HFFc6 (cell line): Measurements from ENCODE around the gene MED29. TPM values are rescaled to one million over a fixed set of nuclear protein-coding genes. Genes with fewer than 3 reads are reported as not detected.

Experiments
- DNase-seq: peaks from one replicate; pipeline ENCODE4 v3.0.0-alpha.2; 2018
- H3K27ac Mint-ChIP-seq: 2 replicates; pipeline ENCODE4 v1.8.0; 2020; ENCODE audit warnings: mild to moderate bottlenecking, mixed read lengths
- H3K27me3 Mint-ChIP-seq: 2 replicates; pipeline ENCODE4 v1.8.0; 2021; ENCODE audit warnings: mild to moderate bottlenecking, moderate library complexity, mixed read lengths; ENCODE audit not compliant: insufficient read depth
- H3K36me3 Mint-ChIP-seq: 2 replicates; pipeline ENCODE4 v1.8.0; 2021; ENCODE audit warnings: low read depth, mixed read lengths
- H3K4me1 Mint-ChIP-seq: 2 replicates; pipeline ENCODE4 v1.8.0; 2020; ENCODE audit warnings: low read depth, mixed read lengths
- H3K4me3 Mint-ChIP-seq: 2 replicates; pipeline ENCODE4 v1.8.0; 2020; ENCODE audit warnings: mild to moderate bottlenecking, moderate library complexity, mixed read lengths
- H3K9me3 Mint-ChIP-seq: 2 replicates; pipeline ENCODE4 v1.8.0; 2020; ENCODE audit warnings: mild to moderate bottlenecking, mixed read lengths
- total RNA-seq, 6 experiments: library from RNA; stranded (reverse); fragmentation: NEBNext Ultra II Directional; extraction: Animal tissue kit (Norgen Biotek cat#: 25700); gene quantifications; 2 replicates in 1 of 6; 3 replicates in 5 of 6; pipeline ENCODE4 v1.2.3, GENCODE V29; 2021
- TF ChIP-seq, protein P1 (sequence below): fragments of 200-600 bp; sonication (generic); IDR thresholded peaks from 2 replicates; pipeline ENCODE4 v1.5.0; 2021; ENCODE audit warnings: antibody characterized with exemption, mild to moderate bottlenecking

Gene MED29
- total RNA-seq, 6 experiments from 2014 or later, result 38.2 to 48.5 (median 45.2) TPM

DNA sequence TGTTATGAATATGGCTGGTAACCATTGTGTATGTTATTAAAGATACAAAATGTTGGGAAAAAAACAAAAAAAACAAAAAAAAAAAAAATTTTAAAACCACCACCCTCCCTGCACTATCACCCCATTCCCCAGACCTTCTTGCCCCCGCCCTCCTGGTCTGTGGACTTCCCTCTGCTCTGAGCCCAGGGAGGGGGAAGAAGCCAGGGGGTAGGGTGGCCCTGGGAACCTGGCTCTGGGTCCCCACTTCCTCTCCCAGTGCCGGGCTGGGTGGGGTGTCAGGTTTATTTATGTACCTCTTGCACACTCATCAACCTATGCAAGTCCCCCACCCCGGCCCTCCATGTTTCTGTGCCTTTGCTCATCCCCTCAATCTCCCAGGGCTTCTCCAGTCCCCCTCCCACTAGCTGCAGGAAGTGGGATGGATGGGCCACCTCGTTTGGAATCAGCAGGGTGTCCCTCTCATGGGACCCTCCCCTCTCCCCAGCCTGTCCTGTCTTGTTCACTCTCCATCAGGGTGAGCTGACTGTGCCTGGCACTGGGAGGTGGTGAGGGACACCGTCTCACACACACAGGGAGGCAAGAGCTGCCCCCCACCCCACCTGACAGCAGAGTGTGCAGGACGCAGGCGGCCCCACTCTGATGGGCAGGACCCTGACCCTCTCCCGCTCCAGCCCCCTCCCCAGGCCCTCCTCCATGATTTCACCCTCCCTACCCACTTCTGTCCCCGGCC is 6.2 kb upstream of the MED29 start:
- Mint-ChIP-seq H3K4me1 (peaks cover 33% of the 10 kb centered on the region), H3K36me3 (peaks cover 41% of the 10 kb centered on the region), H3K27me3 (peaks cover 2% of the 10 kb centered on the region), H3K27ac (no peak overlapping the region), H3K9me3 (no peaks in the 10 kb centered on the region), H3K4me3 (no peak overlapping the region)
- TF ChIP-seq, protein P1, sequence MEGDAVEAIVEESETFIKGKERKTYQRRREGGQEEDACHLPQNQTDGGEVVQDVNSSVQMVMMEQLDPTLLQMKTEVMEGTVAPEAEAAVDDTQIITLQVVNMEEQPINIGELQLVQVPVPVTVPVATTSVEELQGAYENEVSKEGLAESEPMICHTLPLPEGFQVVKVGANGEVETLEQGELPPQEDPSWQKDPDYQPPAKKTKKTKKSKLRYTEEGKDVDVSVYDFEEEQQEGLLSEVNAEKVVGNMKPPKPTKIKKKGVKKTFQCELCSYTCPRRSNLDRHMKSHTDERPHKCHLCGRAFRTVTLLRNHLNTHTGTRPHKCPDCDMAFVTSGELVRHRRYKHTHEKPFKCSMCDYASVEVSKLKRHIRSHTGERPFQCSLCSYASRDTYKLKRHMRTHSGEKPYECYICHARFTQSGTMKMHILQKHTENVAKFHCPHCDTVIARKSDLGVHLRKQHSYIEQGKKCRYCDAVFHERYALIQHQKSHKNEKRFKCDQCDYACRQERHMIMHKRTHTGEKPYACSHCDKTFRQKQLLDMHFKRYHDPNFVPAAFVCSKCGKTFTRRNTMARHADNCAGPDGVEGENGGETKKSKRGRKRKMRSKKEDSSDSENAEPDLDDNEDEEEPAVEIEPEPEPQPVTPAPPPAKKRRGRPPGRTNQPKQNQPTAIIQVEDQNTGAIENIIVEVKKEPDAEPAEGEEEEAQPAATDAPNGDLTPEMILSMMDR, result no peak
- no peak for DNase-seq

GRCh38 chr19:39385629-39386411 is 5.4 kb upstream of the MED29 start:
- Mint-ChIP-seq H3K4me3 (no peak overlapping the region), H3K27me3 (peaks cover 2% of the 10 kb centered on the region), H3K27ac (peak overlapping the region; percentile 60), H3K4me1 (peaks cover 37% of the 10 kb centered on the region), H3K9me3 (no peaks in the 10 kb centered on the region; the same call in 1 of the 2 replicates), H3K36me3 (peaks cover 41% of the 10 kb centered on the region)
- TF ChIP-seq, protein P1, result no peak
- no peak for DNase-seq

GRCh38 chr19:39386557-39386956 is 4.6 kb upstream of the MED29 start:
- Mint-ChIP-seq H3K27ac (peak overlapping the region; percentile 60), H3K9me3 (no peaks in the 10 kb centered on the region; the same call in 1 of the 2 replicates), H3K4me1 (peaks cover 34% of the 10 kb centered on the region), H3K4me3 (no peak overlapping the region), H3K27me3 (peaks cover 7% of the 10 kb centered on the region), H3K36me3 (peaks cover 40% of the 10 kb centered on the region)
- TF ChIP-seq, protein P1, result no peak
- DNase-seq, result no peak

DNA sequence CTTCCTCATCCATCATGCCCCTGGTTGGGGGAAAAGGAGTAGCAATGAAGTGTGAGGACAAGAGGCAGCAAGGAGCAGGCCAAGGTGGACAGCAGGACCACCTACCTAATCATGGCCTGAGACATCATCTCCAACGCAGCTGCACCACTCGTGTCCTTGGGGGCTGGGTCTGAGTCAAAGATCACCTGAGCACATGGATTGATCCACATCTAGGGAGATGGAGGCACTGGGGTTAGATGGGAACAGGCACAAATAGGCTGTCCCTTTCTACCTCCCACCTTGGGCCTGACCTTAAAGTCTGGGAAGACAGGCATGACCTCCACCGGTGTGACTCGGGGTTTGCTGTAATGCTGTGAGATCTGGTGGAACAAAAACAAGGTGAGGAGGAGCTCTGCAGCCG is 2.5 kb upstream of the MED29 start:
- Mint-ChIP-seq H3K4me1 (peaks cover 42% of the 10 kb centered on the region), H3K27ac (peak overlapping the region; percentile 1; the same call in 1 of the 2 replicates), H3K9me3 (no peaks in the 10 kb centered on the region; the same call in 1 of the 2 replicates), H3K4me3 (no peak overlapping the region), H3K27me3 (peaks cover 8% of the 10 kb centered on the region), H3K36me3 (peaks cover 41% of the 10 kb centered on the region)
- DNase-seq, result no peak
- TF ChIP-seq, protein P1, result no peak

DNA sequence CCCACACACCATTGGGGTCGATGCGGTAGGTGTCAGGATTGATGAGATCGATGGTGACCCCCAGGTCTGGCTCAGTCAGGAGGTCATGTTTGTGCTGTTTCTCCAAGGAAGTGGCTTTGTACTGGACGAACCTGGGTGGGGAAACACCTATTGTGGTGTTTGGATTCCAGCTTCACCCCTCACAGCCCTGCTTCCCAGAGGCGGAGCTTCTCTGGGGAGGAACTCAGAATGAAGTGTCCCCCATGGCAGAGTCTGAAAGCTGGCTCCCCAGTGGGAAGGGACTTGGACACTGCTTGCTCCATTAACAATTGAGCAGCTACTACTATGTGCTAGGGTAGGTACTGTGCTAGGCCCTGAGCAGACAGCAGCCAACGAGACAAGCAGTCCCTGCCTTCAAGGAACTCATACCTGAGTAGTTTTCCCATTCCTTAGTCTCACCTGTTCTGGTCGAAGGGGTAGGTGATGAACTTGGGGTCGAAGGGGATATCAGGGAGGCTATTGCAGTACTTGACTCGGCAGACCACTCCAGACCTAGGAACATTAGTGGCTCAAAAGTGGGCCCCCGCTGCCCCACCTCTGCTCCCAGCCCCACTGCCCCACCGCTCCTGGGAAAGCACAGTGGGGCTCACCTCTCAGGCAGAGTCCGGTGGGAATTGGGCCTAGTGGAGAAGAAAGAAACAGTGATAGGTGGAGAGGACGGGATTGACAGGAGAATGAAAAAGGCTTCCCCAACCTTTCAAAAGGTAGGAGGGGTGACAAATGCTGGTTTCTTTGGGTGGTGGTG is 1.4 kb upstream of the MED29 start:
- H3K9me3 Mint-ChIP-seq, result no peaks in the 10 kb centered on the region; the same call in 1 of the 2 replicates
- H3K36me3 Mint-ChIP-seq, result peaks cover 43% of the 10 kb centered on the region
- DNase-seq, result no peak

More for the DNA sequence above, 1.4 kb upstream of the MED29 start:
- Mint-ChIP-seq H3K4me3 (peak overlapping the region; percentile 98), H3K4me1 (peaks cover 44% of the 10 kb centered on the region), H3K27ac (peak overlapping the region; percentile 99), H3K27me3 (peaks cover 8% of the 10 kb centered on the region)
- TF ChIP-seq, protein P1, result no peak
